Panc1 (cell line): ENCODE measurements around the gene PIGL. TPM values are rescaled to one million over a fixed set of nuclear protein-coding genes. Genes with fewer than 3 reads are reported as not detected.

Source experiments
- ATAC-seq: fragments of 200-7000 bp; cut with Tn5 transposase; 2 replicates; pipeline ENCODE4 v1.9.1; 2020; ENCODE audit warnings: mild to moderate bottlenecking, moderate library complexity
- BruUV-seq: library from RNA; stranded (reverse); fragments of 400-500 nt; replicated peaks from 2 replicates; lab custom pipeline; 2021; lab: Mats Ljungman, UMichigan
- CTCF ChIA-PET: fragments of 300-600 bp; sonication (Branson Sonifier 250); formaldehyde crosslinking; loops from one replicate; lab custom pipeline; 2022; ENCODE audit warnings: antibody characterized with exemption; lab: Charles Lee
- POLR2A ChIA-PET: fragments of 300-600 bp; sonication (Branson Sonifier 250); formaldehyde crosslinking; loops from one replicate; lab custom pipeline; 2022; ENCODE audit warnings: antibody characterized with exemption; lab: Charles Lee
- DNase-seq: peaks from one replicate; pipeline ENCODE4 v3.0.0-alpha.2; 2010; ENCODE audit warnings: low read depth, low spot score
- H3K27ac ChIP-seq: 2 replicates; pipeline ENCODE4 v1.5.1; 2011; ENCODE audit warnings: mild to moderate bottlenecking, low read length, inconsistent platforms
- H3K27me3 ChIP-seq: fragments of 200-500 bp; sonication (Bioruptor generic); 2 replicates; pipeline ENCODE4 v1.6.0; 2014; ENCODE audit warnings: low read length, inconsistent platforms; ENCODE audit not compliant: control insufficient read depth, insufficient read depth
- H3K36me3 ChIP-seq: fragments of 200-500 bp; sonication (Bioruptor generic); 2 replicates; pipeline ENCODE4 v1.5.1; 2014; ENCODE audit warnings: inconsistent platforms, mild to moderate bottlenecking, low read length, moderate library complexity; ENCODE audit not compliant: control insufficient read depth, insufficient read depth
- H3K4me1 ChIP-seq: 2 replicates; pipeline ENCODE4 v1.5.1; 2011; ENCODE audit warnings: inconsistent platforms, mild to moderate bottlenecking, low read length, moderate library complexity; ENCODE audit not compliant: control insufficient read depth, insufficient read depth
- H3K4me3 ChIP-seq, 2 experiments: 2 replicates each; pipeline ENCODE4 v1.5.1; 2011 to 2012; ENCODE audit warnings: low read depth in 2 of 2, low read length in 2 of 2, mild to moderate bottlenecking in 2 of 2, inconsistent platforms in 1 of 2, moderate library complexity in 1 of 2
- H3K9me3 ChIP-seq: fragments of 200-500 bp; sonication (Bioruptor generic); 2 replicates; pipeline ENCODE4 v1.5.1; 2014; ENCODE audit warnings: low read depth, mild to moderate bottlenecking, inconsistent platforms, low read length, moderate library complexity; ENCODE audit not compliant: control insufficient read depth, insufficient read depth
- CTCF ChIP-seq: fragments of 450-650 bp; IDR thresholded peaks from 2 replicates; pipeline ENCODE4 v1.5.1; 2017; ENCODE audit warnings: mild to moderate bottlenecking
- POLR2AphosphoS5 ChIP-seq: IDR thresholded peaks from 2 replicates; pipeline ENCODE4 v1.6.1; 2012; ENCODE audit warnings: mild to moderate bottlenecking, low read depth, low read length, moderate library complexity
- SIN3A ChIP-seq: IDR thresholded peaks from 2 replicates; pipeline ENCODE4 v1.6.1; 2012; ENCODE audit warnings: low read depth, mild to moderate bottlenecking, low read length, moderate library complexity, borderline replicate concordance; ENCODE audit not compliant: insufficient read depth
- TCF7L2 ChIP-seq: IDR thresholded peaks from 2 replicates; pipeline ENCODE4 v1.6.1; 2011; ENCODE audit warnings: mild to moderate bottlenecking, low read depth, low read length, inconsistent platforms
- in situ Hi-C: cut with HindIII; loops from 2 replicates; pipeline ENCODE4 v1.10.0; 2016; ENCODE audit warnings: low sequenced_read_pairs, low pct_unique_long_range_greater_than_20kb
- intact Hi-C: fragments of 100-400 bp; cut with micrococcal nuclease; formaldehyde crosslinking; loops from one replicate; pipeline ENCODE4 v1.10.0; 2022; ENCODE audit not compliant: unreplicated experiment
- total RNA-seq: library from RNA; stranded (reverse); gene quantifications from one replicate; pipeline ENCODE4 v1.2.1, GENCODE V29; 2021; ENCODE audit not compliant: unreplicated experiment
- TF ChIP-seq, protein P1 (sequence below), 2 experiments: IDR thresholded peaks; 2 replicates each; pipeline ENCODE4 v1.6.1; 2011 to 2012; ENCODE audit warnings: low read depth in 2 of 2, control low read depth in 1 of 2, low read length in 1 of 2, mild to moderate bottlenecking in 1 of 2, moderate library complexity in 1 of 2; ENCODE audit not compliant: insufficient read depth in 1 of 2

Gene PIGL
- total RNA-seq, 1 experiment from 2014 or later: 14.8 TPM

GRCh38 chr17:16322636-16323035 is 105.6 kb downstream of the PIGL start:
- intact Hi-C loops: no loop called here
- no peak overlapping the region for H3K4me3 ChIP-seq
- ATAC-seq (no peak), DNase-seq (no peak)
- no peaks in the 10 kb centered on the region for H3K4me1 ChIP-seq
- no peaks in the 10 kb centered on the region for H3K36me3 ChIP-seq
- ChIA-PET POLR2A (no interaction called here), CTCF (no interaction called here)
- TF ChIP-seq CTCF (no peak), TCF7L2 (no peak), SIN3A (no peak), POLR2AphosphoS5 (no peak)
- TF ChIP-seq, protein P1, sequence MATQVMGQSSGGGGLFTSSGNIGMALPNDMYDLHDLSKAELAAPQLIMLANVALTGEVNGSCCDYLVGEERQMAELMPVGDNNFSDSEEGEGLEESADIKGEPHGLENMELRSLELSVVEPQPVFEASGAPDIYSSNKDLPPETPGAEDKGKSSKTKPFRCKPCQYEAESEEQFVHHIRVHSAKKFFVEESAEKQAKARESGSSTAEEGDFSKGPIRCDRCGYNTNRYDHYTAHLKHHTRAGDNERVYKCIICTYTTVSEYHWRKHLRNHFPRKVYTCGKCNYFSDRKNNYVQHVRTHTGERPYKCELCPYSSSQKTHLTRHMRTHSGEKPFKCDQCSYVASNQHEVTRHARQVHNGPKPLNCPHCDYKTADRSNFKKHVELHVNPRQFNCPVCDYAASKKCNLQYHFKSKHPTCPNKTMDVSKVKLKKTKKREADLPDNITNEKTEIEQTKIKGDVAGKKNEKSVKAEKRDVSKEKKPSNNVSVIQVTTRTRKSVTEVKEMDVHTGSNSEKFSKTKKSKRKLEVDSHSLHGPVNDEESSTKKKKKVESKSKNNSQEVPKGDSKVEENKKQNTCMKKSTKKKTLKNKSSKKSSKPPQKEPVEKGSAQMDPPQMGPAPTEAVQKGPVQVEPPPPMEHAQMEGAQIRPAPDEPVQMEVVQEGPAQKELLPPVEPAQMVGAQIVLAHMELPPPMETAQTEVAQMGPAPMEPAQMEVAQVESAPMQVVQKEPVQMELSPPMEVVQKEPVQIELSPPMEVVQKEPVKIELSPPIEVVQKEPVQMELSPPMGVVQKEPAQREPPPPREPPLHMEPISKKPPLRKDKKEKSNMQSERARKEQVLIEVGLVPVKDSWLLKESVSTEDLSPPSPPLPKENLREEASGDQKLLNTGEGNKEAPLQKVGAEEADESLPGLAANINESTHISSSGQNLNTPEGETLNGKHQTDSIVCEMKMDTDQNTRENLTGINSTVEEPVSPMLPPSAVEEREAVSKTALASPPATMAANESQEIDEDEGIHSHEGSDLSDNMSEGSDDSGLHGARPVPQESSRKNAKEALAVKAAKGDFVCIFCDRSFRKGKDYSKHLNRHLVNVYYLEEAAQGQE (IDR thresholded peaks at IDR 0.05; ENCODE audit: insufficient read depth in 1 of 2, low read depth in 2 of 2, low read length in 1 of 2): no peak
- in situ Hi-C loops: no loop called here
- H3K27ac ChIP-seq: no peak overlapping the region
- BruUV-seq: no TSS peak
- no peaks in the 10 kb centered on the region for H3K9me3 ChIP-seq
- no peaks in the 10 kb centered on the region for H3K27me3 ChIP-seq

GRCh38 chr17:16325964-16326363 is 109.0 kb downstream of the PIGL start:
- TF ChIP-seq SIN3A: no peak
- TF ChIP-seq CTCF: no peak
- TF ChIP-seq TCF7L2: no peak
- TF ChIP-seq POLR2AphosphoS5: no peak
- TF ChIP-seq, protein P1 (IDR thresholded peaks at IDR 0.05; ENCODE audit: insufficient read depth in 1 of 2, low read depth in 2 of 2, low read length in 1 of 2): no peak
- no peaks in the 10 kb centered on the region for H3K36me3 ChIP-seq

More at GRCh38 chr17:16325964-16326363, 109.0 kb downstream of the PIGL start:
- no peaks in the 10 kb centered on the region for H3K9me3 ChIP-seq
- H3K27me3 ChIP-seq: no peaks in the 10 kb centered on the region
- no peak overlapping the region for H3K4me3 ChIP-seq
- no peak for DNase-seq
- no TSS peak for BruUV-seq
- ChIA-PET POLR2A (no interaction called here), CTCF (no interaction called here)
- intact Hi-C loops (no loop called here), in situ Hi-C loops (no loop called here)
- ATAC-seq: no peak
- peaks cover 20% of the 10 kb centered on the region for H3K4me1 ChIP-seq
- no peak overlapping the region for H3K27ac ChIP-seq
